ENCODE measurements around the gene C17orf75.
"Not testable (repeated sequence)": the region's sequence is repeated elsewhere in the genome, so short reads cannot be mapped to it uniquely, and the experiment has no call there.

C17orf75 gene

DNA sequence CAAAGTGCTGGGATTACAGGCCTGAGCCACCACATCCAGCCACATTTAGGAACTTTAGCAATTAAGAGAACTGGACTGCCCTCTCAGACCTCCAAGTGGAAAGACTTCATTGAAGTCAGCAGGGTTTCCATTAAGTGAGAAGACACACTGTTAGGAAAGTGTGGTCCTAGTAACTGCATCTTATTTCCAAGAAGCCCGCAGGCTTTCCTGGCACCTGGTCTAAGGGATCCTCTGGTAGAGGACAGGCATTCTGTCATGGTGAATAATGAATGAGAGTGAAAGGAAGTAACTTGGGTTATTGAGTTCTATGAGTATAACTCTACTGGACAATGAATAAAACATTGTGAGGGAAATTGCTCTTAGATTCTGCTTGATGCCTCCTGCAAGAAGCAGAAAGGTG, 14.1 kb downstream of the C17orf75 start:
- Mint-ChIP-seq H3K27ac (no peak overlapping the region), H3K27me3 (no peaks in the 10 kb centered on the region), H3K4me1 (ENCODE audit: low read depth) (peaks cover 44% of the 10 kb centered on the region), H3K36me3 (ENCODE audit: low read depth) (peaks cover 10% of the 10 kb centered on the region), H3K4me3 (no peak overlapping the region), H3K9me3 (no peaks in the 10 kb centered on the region)

GRCh38 chr17:32323811-32324491, 18.0 kb downstream of the C17orf75 start:
- no peaks in the 10 kb centered on the region for H3K9me3 Mint-ChIP-seq
- H3K4me3 Mint-ChIP-seq, result no peak overlapping the region
- peaks cover 23% of the 10 kb centered on the region for H3K4me1 Mint-ChIP-seq (ENCODE audit: low read depth)
- H3K27me3 Mint-ChIP-seq, result no peaks in the 10 kb centered on the region
- H3K36me3 Mint-ChIP-seq (ENCODE audit: low read depth), result no peaks in the 10 kb centered on the region
- H3K27ac Mint-ChIP-seq, result peak overlapping the region; percentile 28

DNA sequence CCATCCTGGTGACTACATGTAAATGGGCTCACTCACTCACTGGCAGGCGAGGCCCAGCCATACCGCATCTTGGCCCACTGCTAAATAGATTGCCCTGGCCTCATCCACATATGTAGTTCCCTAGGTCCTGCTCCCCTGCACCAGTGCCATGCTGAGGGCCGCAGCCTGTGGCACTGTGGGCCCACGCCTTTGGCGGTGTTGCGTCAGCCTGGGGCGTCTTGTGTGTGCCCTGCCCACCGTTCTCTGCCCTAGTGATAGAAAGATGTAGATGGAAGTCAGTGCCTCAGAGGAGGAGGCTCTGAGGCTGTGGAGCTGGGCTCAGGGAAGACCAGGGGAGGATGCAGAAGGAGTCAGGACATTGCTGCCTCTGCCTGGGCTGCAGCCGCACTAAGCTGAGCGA, 18.9 kb downstream of the C17orf75 start:
- Mint-ChIP-seq H3K36me3 (ENCODE audit: low read depth) (no peaks in the 10 kb centered on the region), H3K27ac (peak overlapping the region; percentile 40), H3K9me3 (no peaks in the 10 kb centered on the region)

DNA sequence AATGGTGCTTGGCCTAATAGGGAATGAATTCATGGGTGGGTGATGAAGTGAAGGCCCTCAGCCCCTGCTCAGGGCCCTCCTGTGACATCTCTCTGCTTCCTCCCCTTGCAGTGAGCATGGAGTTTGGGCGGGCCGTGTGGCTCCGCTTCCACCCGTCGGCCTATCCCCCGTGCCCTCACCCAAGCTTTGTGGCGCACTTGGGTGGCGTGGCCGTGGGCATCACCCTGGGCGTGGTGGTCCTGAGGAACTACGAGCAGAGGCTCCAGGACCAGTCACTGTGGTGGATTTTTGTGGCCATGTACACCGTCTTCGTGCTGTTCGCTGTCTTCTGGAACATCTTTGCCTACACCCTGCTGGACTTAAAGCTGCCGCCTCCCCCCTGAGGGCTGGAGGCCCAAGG, 21.1 kb downstream of the C17orf75 start:
- H3K9me3 Mint-ChIP-seq, result no peaks in the 10 kb centered on the region
- no peak overlapping the region for H3K4me3 Mint-ChIP-seq
- H3K36me3 Mint-ChIP-seq (ENCODE audit: low read depth), result no peaks in the 10 kb centered on the region
- H3K4me1 Mint-ChIP-seq (ENCODE audit: low read depth), result peaks cover 23% of the 10 kb centered on the region
- H3K27ac Mint-ChIP-seq, result no peak overlapping the region
- peaks cover 16% of the 10 kb centered on the region for H3K27me3 Mint-ChIP-seq

More for the DNA sequence above, 18.9 kb downstream of the C17orf75 start:
- peaks cover 8% of the 10 kb centered on the region for H3K27me3 Mint-ChIP-seq
- H3K4me1 Mint-ChIP-seq (ENCODE audit: low read depth), result peaks cover 23% of the 10 kb centered on the region
- no peak overlapping the region for H3K4me3 Mint-ChIP-seq

DNA sequence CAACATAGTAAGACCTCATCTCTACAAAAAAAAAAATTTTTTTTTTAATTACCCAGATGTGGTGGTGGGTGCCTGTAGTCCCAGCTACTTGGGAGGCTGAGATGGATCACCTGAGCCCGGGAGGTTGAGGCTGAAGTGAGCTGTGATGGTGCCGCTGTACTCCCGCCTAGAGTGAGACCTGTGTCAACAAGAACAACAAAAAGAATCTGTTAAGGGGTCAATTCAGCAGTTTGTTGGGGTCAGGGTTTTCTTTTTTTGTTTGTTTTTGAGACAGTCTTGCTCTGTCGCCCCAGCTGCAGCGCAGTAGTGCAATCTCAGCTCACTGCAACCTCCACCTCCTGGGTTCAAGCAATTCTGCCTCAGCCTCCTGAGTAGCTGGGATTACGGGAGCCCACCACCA, 21.9 kb downstream of the C17orf75 start:
- peaks cover 20% of the 10 kb centered on the region for H3K27me3 Mint-ChIP-seq
- H3K9me3 Mint-ChIP-seq; H3K4me3 Mint-ChIP-seq; H3K36me3 Mint-ChIP-seq (ENCODE audit: low read depth); H3K27ac Mint-ChIP-seq: not testable (repeated sequence)
- H3K4me1 Mint-ChIP-seq (ENCODE audit: low read depth), result peaks cover 23% of the 10 kb centered on the region

GRCh38 chr17:32319548-32319905, 22.4 kb downstream of the C17orf75 start:
- H3K4me3 Mint-ChIP-seq, result peak overlapping the region; percentile 77
- no peaks in the 10 kb centered on the region for H3K36me3 Mint-ChIP-seq (ENCODE audit: low read depth)
- no peak overlapping the region for H3K27ac Mint-ChIP-seq
- peaks cover 21% of the 10 kb centered on the region for H3K4me1 Mint-ChIP-seq (ENCODE audit: low read depth)
- peaks cover 24% of the 10 kb centered on the region for H3K27me3 Mint-ChIP-seq
- no peaks in the 10 kb centered on the region for H3K9me3 Mint-ChIP-seq

DNA sequence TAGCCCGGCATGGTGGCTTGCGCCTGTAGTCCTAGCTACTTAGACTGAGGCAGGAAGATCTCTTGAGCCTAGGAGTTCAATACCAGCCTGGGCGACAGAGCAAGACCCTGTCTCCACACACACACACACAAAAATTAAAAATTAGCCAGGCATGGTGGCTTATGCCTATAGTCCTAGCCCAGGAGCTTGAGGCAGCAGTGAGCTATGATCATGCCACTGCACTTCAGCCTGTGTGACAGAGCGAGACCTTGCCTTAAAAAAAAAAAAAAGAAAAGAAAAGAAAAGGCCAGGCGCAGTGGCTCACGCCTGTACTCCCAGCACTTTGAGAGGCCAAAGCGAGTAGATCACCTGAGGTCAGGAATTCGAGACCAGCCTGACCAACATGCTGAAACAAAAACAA, 23.9 kb downstream of the C17orf75 start:
- Mint-ChIP-seq H3K27me3 (peaks cover 24% of the 10 kb centered on the region), H3K36me3 (ENCODE audit: low read depth) (no peaks in the 10 kb centered on the region), H3K9me3 (no peaks in the 10 kb centered on the region), H3K4me3 (no peak overlapping the region), H3K4me1 (ENCODE audit: low read depth) (peaks cover 8% of the 10 kb centered on the region), H3K27ac (no peak overlapping the region)

- H3K9me3 Mint-ChIP-seq, result no peaks in the 10 kb centered on the region
- H3K27ac Mint-ChIP-seq, result no peak overlapping the region
- H3K36me3 Mint-ChIP-seq (ENCODE audit: low read depth), result no peaks in the 10 kb centered on the region
- H3K27me3 Mint-ChIP-seq, result peaks cover 24% of the 10 kb centered on the region
- H3K4me3 Mint-ChIP-seq, result no peak overlapping the region
- H3K4me1 Mint-ChIP-seq (ENCODE audit: low read depth), result peaks cover 6% of the 10 kb centered on the region
Observed at GRCh38 chr17:32317353-32317752, 24.6 kb downstream of the C17orf75 start.

DNA sequence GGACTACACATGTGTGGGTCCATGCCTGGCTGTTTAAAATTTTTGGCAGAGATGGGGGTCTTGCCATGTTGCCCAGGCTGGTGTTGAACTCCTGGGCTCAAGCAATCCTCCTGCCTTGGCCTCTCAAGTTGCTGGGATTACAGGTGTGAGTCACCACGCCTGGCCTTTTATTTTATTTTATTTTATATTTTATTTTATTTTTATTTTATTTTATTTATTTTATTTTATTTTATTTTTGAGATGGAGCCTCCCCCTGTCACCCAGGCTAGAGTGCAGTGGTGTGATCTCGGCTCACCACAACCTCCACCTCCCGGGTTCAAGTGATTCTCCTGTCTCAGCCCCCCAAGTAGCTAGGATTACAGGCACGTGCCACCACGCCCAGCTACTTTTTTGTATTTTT, 25.3 kb downstream of the C17orf75 start:
- not testable (repeated sequence) for H3K4me3 Mint-ChIP-seq; H3K27ac Mint-ChIP-seq; H3K9me3 Mint-ChIP-seq; H3K36me3 Mint-ChIP-seq (ENCODE audit: low read depth); H3K4me1 Mint-ChIP-seq (ENCODE audit: low read depth)
- peaks cover 24% of the 10 kb centered on the region for H3K27me3 Mint-ChIP-seq

DNA sequence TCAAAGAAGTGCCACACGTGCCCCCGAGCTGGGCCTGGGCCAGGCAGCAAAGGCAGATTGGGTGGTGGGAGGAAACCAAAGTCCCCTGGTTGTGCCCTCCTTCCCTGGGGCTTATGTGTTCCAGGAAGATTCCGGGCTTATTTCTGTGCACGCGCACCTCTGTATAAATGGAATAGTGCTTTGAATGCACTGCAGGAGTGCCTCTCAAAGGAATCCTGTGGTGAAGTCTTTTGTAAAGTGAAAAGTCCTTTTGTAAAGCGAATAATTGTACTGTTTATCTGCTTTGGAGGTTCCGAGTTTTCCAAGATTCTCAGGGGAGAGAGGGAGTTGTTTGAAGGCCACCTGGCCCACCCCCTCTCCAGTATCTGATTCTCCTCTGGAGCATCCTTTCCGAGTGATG, 26.8 kb downstream of the C17orf75 start:
- Mint-ChIP-seq H3K36me3 (ENCODE audit: low read depth) (no peaks in the 10 kb centered on the region), H3K9me3 (no peaks in the 10 kb centered on the region), H3K4me1 (ENCODE audit: low read depth) (peaks cover 6% of the 10 kb centered on the region), H3K4me3 (no peak overlapping the region), H3K27ac (no peak overlapping the region), H3K27me3 (peaks cover 24% of the 10 kb centered on the region)

GRCh38 chr17:32314636-32315035, 27.3 kb downstream of the C17orf75 start:
- Mint-ChIP-seq H3K27me3 (peaks cover 28% of the 10 kb centered on the region), H3K9me3 (no peaks in the 10 kb centered on the region), H3K36me3 (ENCODE audit: low read depth) (no peaks in the 10 kb centered on the region), H3K4me3 (no peak overlapping the region), H3K4me1 (ENCODE audit: low read depth) (peaks cover 4% of the 10 kb centered on the region), H3K27ac (no peak overlapping the region)

- Mint-ChIP-seq H3K27me3 (peaks cover 15% of the 10 kb centered on the region), H3K4me1 (ENCODE audit: low read depth) (no peaks in the 10 kb centered on the region), H3K36me3 (ENCODE audit: low read depth) (no peaks in the 10 kb centered on the region)
Observed at GRCh38 chr17:32311028-32311536, 30.9 kb downstream of the C17orf75 start.

DNA sequence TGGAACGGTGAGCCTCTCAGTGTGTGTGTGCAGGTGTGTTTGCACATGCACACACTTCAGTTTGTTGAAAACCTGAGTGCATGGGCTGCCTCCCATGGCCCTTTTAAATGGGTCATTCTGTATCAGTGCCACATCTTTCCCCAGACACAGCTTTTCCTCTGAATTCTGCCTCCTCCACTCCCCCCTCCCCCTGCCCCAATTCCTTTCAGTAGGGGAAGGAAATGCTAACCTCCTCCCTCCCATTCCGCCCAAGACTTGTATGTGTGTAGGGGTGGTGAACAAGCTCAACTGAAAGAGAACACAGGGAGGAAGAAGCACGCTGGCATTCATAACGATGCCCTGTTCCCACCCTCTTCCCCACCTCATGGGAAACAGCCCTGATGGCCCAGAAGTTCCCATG, 34.3 kb downstream of the C17orf75 start:
- H3K27me3 Mint-ChIP-seq, result peaks cover 6% of the 10 kb centered on the region
- H3K9me3 Mint-ChIP-seq, result no peaks in the 10 kb centered on the region
- H3K36me3 Mint-ChIP-seq (ENCODE audit: low read depth), result no peaks in the 10 kb centered on the region
- no peak overlapping the region for H3K27ac Mint-ChIP-seq
- no peaks in the 10 kb centered on the region for H3K4me1 Mint-ChIP-seq (ENCODE audit: low read depth)
- no peak overlapping the region for H3K4me3 Mint-ChIP-seq

More at GRCh38 chr17:32311028-32311536, 30.9 kb downstream of the C17orf75 start:
- H3K27ac Mint-ChIP-seq, result no peak overlapping the region
- H3K9me3 Mint-ChIP-seq, result no peaks in the 10 kb centered on the region
- no peak overlapping the region for H3K4me3 Mint-ChIP-seq

GRCh38 chr17:32305049-32305448, 36.9 kb downstream of the C17orf75 start:
- Mint-ChIP-seq H3K4me1 (ENCODE audit: low read depth) (no peaks in the 10 kb centered on the region), H3K9me3 (no peaks in the 10 kb centered on the region), H3K27ac (no peak overlapping the region), H3K36me3 (ENCODE audit: low read depth) (no peaks in the 10 kb centered on the region), H3K4me3 (no peak overlapping the region), H3K27me3 (peaks cover 5% of the 10 kb centered on the region)

- Mint-ChIP-seq H3K27ac (no peak overlapping the region), H3K4me1 (ENCODE audit: low read depth) (no peaks in the 10 kb centered on the region), H3K27me3 (no peaks in the 10 kb centered on the region), H3K9me3 (no peaks in the 10 kb centered on the region), H3K36me3 (ENCODE audit: low read depth) (no peaks in the 10 kb centered on the region), H3K4me3 (no peak overlapping the region)
Observed at GRCh38 chr17:32303781-32304288, 38.1 kb downstream of the C17orf75 start.

All from stimulated activated naive CD8-positive, alpha-beta T cell treated with anti-CD3 and anti-CD28 coated beads, Interleukin-15, Interleukin-2, amounts not matched to agents 100 ng/mL and 50 ng/mL, for 24 hours (primary cell).